Activated CD4-positive, CD25-positive, alpha-beta regulatory T cell treated with anti-CD3 and anti-CD28 coated beads, Interleukin-2, amount 50 U/mL, for 16 hours (primary cell): Measurements from ENCODE around the gene ONECUT2.

Source experiments
- DNase-seq: peaks from one replicate; pipeline ENCODE4 v3.0.0-alpha.2; 2020; ENCODE audit warnings: low read depth, low spot score

The ONECUT2 gene

GRCh38 chr18:57431002-57431382 is 4.2 kb upstream of the ONECUT2 start:
- DNase-seq: no peak

GRCh38 chr18:57431467-57432080 is 3.6 kb upstream of the ONECUT2 start:
- DNase-seq: no peak

- DNase-seq: no peak
Observed at GRCh38 chr18:57432140-57432539, 3.0 kb upstream of the ONECUT2 start.

- no peak for DNase-seq
Observed at GRCh38 chr18:57432751-57433400, 2.3 kb upstream of the ONECUT2 start.

- DNase-seq: no peak
Observed at GRCh38 chr18:57433482-57433881, 1.7 kb upstream of the ONECUT2 start.

GRCh38 chr18:57433934-57434535 is 1.1 kb upstream of the ONECUT2 start:
- DNase-seq: no peak

- DNase-seq: no peak
Observed at GRCh38 chr18:57435846-57436190, 644 bp downstream of the ONECUT2 start.

- DNase-seq: no peak
Observed at GRCh38 chr18:57436191-57436964, 1.2 kb downstream of the ONECUT2 start.

- DNase-seq: no peak
Observed at GRCh38 chr18:57436965-57437333, 1.8 kb downstream of the ONECUT2 start.

GRCh38 chr18:57437402-57437765 is 2.2 kb downstream of the ONECUT2 start:
- DNase-seq: no peak

- DNase-seq: no peak
Observed at GRCh38 chr18:57437766-57438671, 2.8 kb downstream of the ONECUT2 start.

- no peak for DNase-seq
Observed at GRCh38 chr18:57438743-57439608, 3.8 kb downstream of the ONECUT2 start.

- DNase-seq: no peak
Observed at GRCh38 chr18:57439609-57439968, 4.4 kb downstream of the ONECUT2 start.

GRCh38 chr18:57439985-57440330 is 4.8 kb downstream of the ONECUT2 start:
- no peak for DNase-seq

GRCh38 chr18:57440331-57441070 is 5.3 kb downstream of the ONECUT2 start:
- no peak for DNase-seq

GRCh38 chr18:57441071-57441794 is 6.1 kb downstream of the ONECUT2 start:
- no peak for DNase-seq

GRCh38 chr18:57443247-57443646 is 8.1 kb downstream of the ONECUT2 start:
- no peak for DNase-seq

- no peak for DNase-seq
Observed at GRCh38 chr18:57443702-57444101, 8.5 kb downstream of the ONECUT2 start.

GRCh38 chr18:57444301-57444759 is 9.2 kb downstream of the ONECUT2 start:
- no peak for DNase-seq
